HFF-Myc (cell line): Measurements from ENCODE around the gene COPS6.

ENCODE experiments used
- DNase-seq: peaks from one replicate; pipeline ENCODE4 v3.0.0-alpha.2; 2011; ENCODE audit warnings: low read depth; ENCODE audit errors: extremely low read depth
- H3K4me3 ChIP-seq: replicated peaks from 2 replicates; pipeline ENCODE4 v1.5.1; 2011; ENCODE audit warnings: low read depth, mild to moderate bottlenecking, control low read depth, low read length
- TF ChIP-seq, protein P1 (sequence below): IDR thresholded peaks from 2 replicates; pipeline ENCODE4 v1.5.1; 2012; ENCODE audit warnings: mild to moderate bottlenecking, low read depth, low read length, control low read depth; ENCODE audit errors: missing control alignments

The COPS6 gene

DNA sequence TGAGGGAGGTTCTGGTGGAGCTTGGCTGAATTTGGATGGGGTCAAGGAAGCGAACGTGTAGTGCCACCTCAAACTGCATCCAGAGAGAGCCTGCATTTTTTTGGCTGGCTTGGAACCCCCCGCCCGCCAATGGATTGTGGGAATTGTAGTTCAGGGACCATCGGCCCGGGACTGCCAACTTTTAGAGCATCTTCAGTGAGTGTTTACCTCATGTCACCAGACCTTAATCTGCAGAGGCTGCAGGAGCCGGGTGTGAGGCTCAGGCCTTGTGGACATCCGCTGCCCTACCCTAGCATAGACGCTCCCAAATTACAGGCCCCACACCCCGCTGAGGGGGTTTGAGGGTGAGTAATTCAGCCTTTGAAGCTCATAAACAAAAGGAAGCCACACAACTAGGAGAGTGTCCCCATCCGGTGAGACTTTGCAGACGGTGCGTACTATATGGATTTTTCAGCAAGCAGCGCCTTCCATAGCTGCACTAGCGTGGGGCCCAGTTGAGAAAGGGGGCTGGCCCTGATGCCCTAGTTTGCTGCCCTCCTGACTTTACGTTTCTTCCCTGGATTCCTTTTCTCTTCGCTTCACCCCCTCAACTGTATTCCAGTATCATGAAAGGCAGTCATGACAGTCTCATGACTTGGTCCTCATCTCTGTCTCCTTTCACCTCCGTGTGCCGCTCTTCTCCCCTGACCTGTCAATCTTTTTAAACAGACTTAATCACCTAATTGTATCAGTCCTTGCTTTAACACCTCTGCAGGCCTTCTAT, 31.4 kb downstream of the COPS6 start:
- no peak for DNase-seq
- peak overlapping the region; percentile 98 for H3K4me3 ChIP-seq
- TF ChIP-seq, protein P1, sequence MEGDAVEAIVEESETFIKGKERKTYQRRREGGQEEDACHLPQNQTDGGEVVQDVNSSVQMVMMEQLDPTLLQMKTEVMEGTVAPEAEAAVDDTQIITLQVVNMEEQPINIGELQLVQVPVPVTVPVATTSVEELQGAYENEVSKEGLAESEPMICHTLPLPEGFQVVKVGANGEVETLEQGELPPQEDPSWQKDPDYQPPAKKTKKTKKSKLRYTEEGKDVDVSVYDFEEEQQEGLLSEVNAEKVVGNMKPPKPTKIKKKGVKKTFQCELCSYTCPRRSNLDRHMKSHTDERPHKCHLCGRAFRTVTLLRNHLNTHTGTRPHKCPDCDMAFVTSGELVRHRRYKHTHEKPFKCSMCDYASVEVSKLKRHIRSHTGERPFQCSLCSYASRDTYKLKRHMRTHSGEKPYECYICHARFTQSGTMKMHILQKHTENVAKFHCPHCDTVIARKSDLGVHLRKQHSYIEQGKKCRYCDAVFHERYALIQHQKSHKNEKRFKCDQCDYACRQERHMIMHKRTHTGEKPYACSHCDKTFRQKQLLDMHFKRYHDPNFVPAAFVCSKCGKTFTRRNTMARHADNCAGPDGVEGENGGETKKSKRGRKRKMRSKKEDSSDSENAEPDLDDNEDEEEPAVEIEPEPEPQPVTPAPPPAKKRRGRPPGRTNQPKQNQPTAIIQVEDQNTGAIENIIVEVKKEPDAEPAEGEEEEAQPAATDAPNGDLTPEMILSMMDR, result no peak

GRCh38 chr7:100120733-100121036, 31.9 kb downstream of the COPS6 start:
- no peak for DNase-seq
- TF ChIP-seq, protein P1, result no peak
- peak overlapping the region; percentile 98 for H3K4me3 ChIP-seq

- TF ChIP-seq, protein P1, result no peak
- no peak for DNase-seq
- H3K4me3 ChIP-seq, result no peak overlapping the region
Observed at GRCh38 chr7:100122067-100122466, 33.3 kb downstream of the COPS6 start.

GRCh38 chr7:100122568-100122967, 33.8 kb downstream of the COPS6 start:
- TF ChIP-seq, protein P1, result no peak
- DNase-seq, result no peak
- no peak overlapping the region for H3K4me3 ChIP-seq

DNA sequence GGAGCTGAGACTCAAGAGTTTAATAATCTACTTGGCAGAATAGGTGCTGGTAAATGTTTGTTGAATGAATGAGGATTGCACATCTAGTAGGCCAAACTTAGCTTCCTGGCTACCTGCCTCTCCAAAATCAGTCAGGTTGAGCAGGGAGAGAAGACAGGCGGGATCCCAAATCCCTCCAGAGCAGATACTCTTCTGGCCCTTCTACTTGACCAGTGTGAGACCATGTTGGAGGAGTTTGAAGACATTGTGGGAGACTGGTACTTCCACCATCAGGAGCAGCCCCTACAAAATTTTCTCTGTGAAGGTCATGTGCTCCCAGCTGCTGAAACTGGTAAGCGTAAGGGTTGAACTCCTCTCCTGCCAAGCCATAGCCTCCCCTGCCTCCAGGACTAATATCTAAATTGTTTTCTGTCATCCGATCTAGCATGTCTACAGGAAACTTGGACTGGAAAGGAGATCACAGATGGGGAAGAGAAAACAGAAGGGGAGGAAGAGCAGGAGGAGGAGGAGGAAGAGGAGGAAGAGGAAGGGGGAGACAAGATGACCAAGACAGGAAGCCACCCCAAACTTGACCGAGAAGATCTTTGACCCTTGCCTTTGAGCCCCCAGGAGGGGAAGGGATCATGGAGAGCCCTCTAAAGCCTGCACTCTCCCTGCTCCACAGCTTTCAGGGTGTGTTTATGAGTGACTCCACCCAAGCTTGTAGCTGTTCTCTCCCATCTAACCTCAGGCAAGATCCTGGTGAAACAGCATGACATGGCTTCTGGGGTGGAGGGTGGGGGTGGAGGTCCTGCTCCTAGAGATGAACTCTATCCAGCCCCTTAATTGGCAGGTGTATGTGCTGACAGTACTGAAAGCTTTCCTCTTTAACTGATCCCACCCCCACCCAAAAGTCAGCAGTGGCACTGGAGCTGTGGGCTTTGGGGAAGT, 35.8 kb downstream of the COPS6 start:
- no peak for DNase-seq
- TF ChIP-seq, protein P1, result no peak
- no peak overlapping the region for H3K4me3 ChIP-seq

DNA sequence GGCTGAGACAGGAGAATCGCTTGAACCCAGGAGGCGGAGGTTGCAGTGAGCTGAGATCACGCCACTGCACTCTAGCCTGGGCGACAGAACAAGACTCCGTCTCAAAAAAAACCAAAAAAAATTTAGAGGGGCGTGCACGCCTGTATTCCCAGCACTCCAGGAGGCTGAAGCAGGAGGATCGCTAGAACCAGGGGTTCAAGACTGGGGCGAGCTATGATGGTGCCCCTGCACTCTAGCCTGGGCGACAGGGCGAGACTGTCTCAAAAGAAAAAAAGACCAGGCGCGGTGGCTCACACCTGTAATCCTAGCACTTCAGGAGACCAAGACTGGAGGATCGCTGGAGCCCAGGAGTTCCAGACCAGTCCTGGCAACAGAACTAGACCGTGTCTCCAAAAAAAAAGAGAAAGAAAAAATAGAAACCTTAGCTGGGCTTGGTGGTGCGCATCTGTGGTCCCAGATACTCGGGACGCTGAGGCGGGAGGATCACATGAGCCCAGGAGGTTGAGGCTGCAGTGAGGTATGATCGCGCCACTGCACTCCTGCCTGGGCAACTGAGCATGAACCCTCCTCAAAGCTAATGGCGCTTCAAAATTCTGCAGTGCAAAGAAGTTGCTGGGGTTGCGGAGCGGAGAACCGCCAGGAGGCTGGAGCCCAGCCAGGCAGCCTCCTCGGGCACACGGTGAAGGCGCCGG, 37.6 kb downstream of the COPS6 start:
- peak overlapping the region; percentile 64 for H3K4me3 ChIP-seq
- no peak for DNase-seq
- TF ChIP-seq, protein P1, result no peak
